ENCODE data around the gene MED20.
"Not testable (repeated sequence)": the region's sequence is repeated elsewhere in the genome, so short reads cannot be mapped to it uniquely, and the experiment has no call there.

The MED20 gene

DNA sequence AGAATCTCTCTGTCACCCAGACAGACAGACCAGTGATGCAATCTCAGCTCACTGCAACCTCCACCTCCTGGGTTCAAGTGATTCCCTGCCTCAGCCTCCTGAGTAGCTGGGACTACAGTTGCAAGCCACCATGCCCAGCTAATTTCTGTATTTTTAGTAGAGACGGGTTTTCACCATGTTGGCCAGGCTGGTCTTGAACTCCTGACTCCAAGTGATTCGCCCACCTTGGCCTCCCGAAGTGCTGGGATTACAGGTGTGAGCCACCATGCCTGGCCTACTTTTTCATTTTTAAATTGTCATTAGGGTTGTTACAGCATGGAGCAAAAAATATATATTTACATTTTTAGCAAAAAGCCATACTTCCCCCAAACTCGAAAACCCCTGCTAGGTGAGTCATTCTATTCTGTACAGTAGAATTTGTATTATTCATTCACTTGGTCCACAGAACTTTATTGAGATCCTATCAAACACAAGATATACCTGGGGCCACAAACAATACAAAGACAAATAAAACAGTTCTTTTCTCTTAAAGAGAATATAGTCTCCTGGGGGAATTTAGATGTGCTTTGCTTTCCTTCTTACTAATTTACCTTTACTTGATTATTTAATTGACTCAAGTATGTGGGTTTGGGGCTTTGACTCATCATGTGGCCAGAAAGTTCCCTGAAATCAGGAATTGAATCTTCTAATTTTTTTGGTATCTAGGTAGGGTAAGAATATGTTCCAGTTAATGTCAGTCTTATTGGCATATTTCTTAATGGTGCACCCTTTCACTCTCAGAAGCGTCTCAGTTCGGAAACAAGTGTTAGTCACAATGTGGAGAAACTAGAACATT is 37.3 kb upstream of the MED20 start:
- Histone ChIP-seq H3K9me3 (replicated peaks; ENCODE audit: low read length) (no peaks in the 10 kb centered on the region), H3K36me3 (ENCODE audit: insufficient read depth, low read length) (no peaks in the 10 kb centered on the region), H3K4me2 (ENCODE audit: low read length) (no peak overlapping the region), H3K4me1 (ENCODE audit: control insufficient read depth, insufficient read depth, low read length) (peaks cover 5% of the 10 kb centered on the region), H3K9ac (ENCODE audit: low read depth, low read length) (no peak overlapping the region), H3K4me3 (ENCODE audit: low read length) (no peak overlapping the region), H3K27me3 (ENCODE audit: control insufficient read depth, insufficient read depth, low read length) (no peaks in the 10 kb centered on the region)

DNA sequence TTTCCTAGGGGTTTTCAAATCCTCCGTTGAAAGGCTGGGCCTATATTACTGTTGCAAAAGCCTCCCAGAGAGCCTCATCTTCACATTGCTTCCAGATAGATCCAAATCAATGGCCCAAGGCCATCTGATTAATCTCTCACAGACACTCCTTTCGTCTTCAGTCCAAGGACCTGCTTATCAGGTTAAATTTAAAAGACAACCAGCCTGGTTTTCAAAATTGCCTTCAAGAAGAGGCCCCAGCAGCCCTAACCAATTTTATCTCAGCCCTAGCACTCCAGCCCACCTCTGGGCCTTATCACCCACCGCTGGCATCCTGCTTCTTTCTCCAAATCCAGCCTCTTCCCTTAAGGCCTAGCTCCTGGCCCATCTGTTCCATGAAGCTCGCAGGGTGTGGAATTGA is 36.2 kb upstream of the MED20 start:
- no peaks in the 10 kb centered on the region for H3K36me3 ChIP-seq (ENCODE audit: insufficient read depth, low read length)
- H3K27me3 ChIP-seq (ENCODE audit: control insufficient read depth, insufficient read depth, low read length): no peaks in the 10 kb centered on the region
- H3K9me3 ChIP-seq (replicated peaks; ENCODE audit: low read length): no peaks in the 10 kb centered on the region
- no peak overlapping the region for H3K4me2 ChIP-seq (ENCODE audit: low read length)
- peaks cover 5% of the 10 kb centered on the region for H3K4me1 ChIP-seq (ENCODE audit: control insufficient read depth, insufficient read depth, low read length)
- H3K4me3 ChIP-seq (ENCODE audit: low read length): no peak overlapping the region
- no peak overlapping the region for H3K9ac ChIP-seq (ENCODE audit: low read depth, low read length)

DNA sequence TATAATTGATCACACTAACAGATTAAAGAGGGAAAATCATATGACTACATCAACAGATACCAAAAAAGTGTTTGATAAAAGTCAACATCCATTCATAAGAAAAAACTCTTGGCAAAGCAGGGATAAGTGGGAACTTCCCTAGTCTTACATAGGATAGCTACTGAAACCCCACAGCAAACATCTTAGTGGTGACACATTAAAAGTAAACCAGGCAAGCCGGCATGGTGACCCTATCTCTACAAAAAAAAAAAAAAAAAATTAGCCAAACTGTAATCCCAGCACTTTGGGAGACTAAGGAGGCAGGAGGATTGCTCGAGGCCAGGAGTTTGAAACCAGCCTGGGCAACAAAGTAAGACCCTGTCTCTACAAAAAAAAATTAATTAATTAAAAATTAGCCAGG is 34.5 kb upstream of the MED20 start:
- no peak overlapping the region for H3K9ac ChIP-seq (ENCODE audit: low read depth, low read length)
- no peak overlapping the region for H3K4me2 ChIP-seq (ENCODE audit: low read length)
- H3K27me3 ChIP-seq (ENCODE audit: control insufficient read depth, insufficient read depth, low read length): no peaks in the 10 kb centered on the region
- H3K4me1 ChIP-seq (ENCODE audit: control insufficient read depth, insufficient read depth, low read length): no peaks in the 10 kb centered on the region
- H3K36me3 ChIP-seq (ENCODE audit: insufficient read depth, low read length): no peaks in the 10 kb centered on the region
- H3K4me3 ChIP-seq (ENCODE audit: low read length): no peak overlapping the region
- no peaks in the 10 kb centered on the region for H3K9me3 ChIP-seq (replicated peaks; ENCODE audit: low read length)

DNA sequence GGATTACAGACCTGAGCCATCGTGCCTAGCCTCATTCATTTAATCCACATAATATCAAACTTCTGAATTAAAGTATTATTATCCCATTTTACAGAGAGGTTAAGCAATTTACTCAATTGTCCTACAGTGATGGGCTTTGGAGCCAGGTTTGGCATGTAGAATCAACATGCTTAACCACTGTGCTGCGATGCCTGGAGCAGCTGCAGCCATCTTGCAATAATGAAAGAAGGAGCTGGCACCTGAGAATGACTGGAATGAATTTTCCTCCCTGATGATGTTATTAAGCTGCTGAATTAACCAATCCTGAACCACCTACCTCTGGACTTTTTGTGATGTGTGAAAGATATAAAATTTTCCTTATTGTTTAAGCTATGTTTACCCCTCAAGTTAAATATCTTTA is 33.7 kb upstream of the MED20 start:
- H3K9me3 ChIP-seq (replicated peaks; ENCODE audit: low read length): no peaks in the 10 kb centered on the region
- H3K36me3 ChIP-seq (ENCODE audit: insufficient read depth, low read length): no peaks in the 10 kb centered on the region
- no peak overlapping the region for H3K4me2 ChIP-seq (ENCODE audit: low read length)
- H3K9ac ChIP-seq (ENCODE audit: low read depth, low read length): no peak overlapping the region
- H3K27me3 ChIP-seq (ENCODE audit: control insufficient read depth, insufficient read depth, low read length): no peaks in the 10 kb centered on the region
- H3K4me3 ChIP-seq (ENCODE audit: low read length): no peak overlapping the region
- no peaks in the 10 kb centered on the region for H3K4me1 ChIP-seq (ENCODE audit: control insufficient read depth, insufficient read depth, low read length)

DNA sequence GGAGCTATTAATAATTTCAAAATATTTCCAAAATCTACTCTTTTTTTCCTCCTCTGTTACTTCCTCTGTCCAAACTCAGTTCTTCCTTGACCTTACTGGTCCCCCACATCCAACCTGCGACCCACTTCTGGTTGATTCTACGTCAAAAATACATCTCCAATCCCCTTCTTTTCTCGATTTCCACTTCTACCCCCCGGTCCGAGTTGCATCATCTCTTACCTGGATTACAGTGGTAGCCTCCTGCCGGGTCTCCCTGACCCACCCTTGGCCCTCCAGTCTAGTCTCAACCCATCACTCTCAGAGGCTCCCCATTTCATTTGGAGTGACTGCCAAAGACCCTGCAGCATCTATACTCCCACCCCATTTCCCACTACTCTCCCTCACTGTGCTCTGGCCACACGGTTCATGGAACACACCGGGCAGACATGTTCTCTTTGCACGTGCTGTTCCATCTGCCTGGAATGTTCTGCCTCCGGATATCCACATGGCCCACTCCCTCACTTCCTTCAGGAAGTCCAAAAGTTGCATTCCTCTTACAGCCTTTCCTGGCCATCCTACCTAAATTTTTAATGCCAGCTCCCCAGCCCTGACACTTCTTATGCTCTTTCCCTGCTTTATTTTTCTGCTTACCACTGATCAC is 26.8 kb upstream of the MED20 start:
- Histone ChIP-seq H3K9me3 (replicated peaks; ENCODE audit: low read length) (no peaks in the 10 kb centered on the region), H3K4me1 (ENCODE audit: control insufficient read depth, insufficient read depth, low read length) (peaks cover under 1% of the 10 kb centered on the region), H3K27me3 (ENCODE audit: control insufficient read depth, insufficient read depth, low read length) (no peaks in the 10 kb centered on the region)

DNA sequence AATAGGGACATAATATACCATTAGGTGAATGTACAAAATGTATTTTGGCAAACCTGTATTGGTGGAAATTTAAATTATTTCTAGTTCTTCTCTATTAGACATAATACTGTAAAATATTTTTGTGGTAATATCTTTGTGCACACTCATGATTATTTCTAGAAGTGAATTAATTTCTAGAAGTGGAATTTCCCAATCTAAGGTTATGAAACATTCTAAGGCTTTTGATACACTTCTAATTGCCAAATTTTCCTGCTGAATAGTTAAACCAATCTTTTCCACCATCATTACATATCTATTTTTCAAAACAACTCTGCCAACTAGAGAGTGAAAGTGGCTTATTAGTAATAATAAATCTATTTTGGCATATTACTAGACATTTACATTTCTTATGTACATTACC is 22.5 kb upstream of the MED20 start:
- H3K9me3 ChIP-seq (replicated peaks; ENCODE audit: low read length): no peaks in the 10 kb centered on the region
- no peak overlapping the region for H3K4me2 ChIP-seq (ENCODE audit: low read length)
- H3K27me3 ChIP-seq (ENCODE audit: control insufficient read depth, insufficient read depth, low read length): no peaks in the 10 kb centered on the region
- peaks cover 27% of the 10 kb centered on the region for H3K4me1 ChIP-seq (ENCODE audit: control insufficient read depth, insufficient read depth, low read length)
- H3K36me3 ChIP-seq (ENCODE audit: insufficient read depth, low read length): no peaks in the 10 kb centered on the region
- no peak overlapping the region for H3K9ac ChIP-seq (ENCODE audit: low read depth, low read length)
- no peak overlapping the region for H3K4me3 ChIP-seq (ENCODE audit: low read length)

More for the DNA sequence above, 26.8 kb upstream of the MED20 start:
- H3K4me3 ChIP-seq (ENCODE audit: low read length): no peak overlapping the region
- no peak overlapping the region for H3K4me2 ChIP-seq (ENCODE audit: low read length)
- no peaks in the 10 kb centered on the region for H3K36me3 ChIP-seq (ENCODE audit: insufficient read depth, low read length)
- no peak overlapping the region for H3K9ac ChIP-seq (ENCODE audit: low read depth, low read length)

DNA sequence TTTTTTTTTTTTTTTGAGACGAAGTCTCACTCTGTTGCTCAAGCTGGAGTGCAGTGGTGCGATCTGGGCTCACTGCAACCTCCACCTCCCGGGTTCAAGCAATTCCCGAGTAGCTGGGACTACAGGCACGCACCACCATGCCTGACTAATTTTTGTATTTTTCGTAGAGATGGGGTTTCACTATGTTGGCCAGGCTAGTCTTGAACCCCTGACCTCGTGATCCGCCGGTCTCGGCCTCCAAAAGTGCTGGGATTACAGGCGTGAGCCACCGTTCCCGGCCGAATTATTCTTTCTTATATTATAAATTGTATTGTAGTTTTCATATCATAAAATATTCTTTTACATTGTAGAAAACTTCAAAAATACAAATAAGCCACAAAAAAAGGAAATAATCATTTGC is 21.9 kb upstream of the MED20 start:
- H3K9ac ChIP-seq (ENCODE audit: low read depth, low read length); H3K36me3 ChIP-seq (ENCODE audit: insufficient read depth, low read length); H3K27me3 ChIP-seq (ENCODE audit: control insufficient read depth, insufficient read depth, low read length); H3K4me2 ChIP-seq (ENCODE audit: low read length); H3K9me3 ChIP-seq (replicated peaks; ENCODE audit: low read length); H3K4me3 ChIP-seq (ENCODE audit: low read length): not testable (repeated sequence)
- peaks cover 33% of the 10 kb centered on the region for H3K4me1 ChIP-seq (ENCODE audit: control insufficient read depth, insufficient read depth, low read length)

DNA sequence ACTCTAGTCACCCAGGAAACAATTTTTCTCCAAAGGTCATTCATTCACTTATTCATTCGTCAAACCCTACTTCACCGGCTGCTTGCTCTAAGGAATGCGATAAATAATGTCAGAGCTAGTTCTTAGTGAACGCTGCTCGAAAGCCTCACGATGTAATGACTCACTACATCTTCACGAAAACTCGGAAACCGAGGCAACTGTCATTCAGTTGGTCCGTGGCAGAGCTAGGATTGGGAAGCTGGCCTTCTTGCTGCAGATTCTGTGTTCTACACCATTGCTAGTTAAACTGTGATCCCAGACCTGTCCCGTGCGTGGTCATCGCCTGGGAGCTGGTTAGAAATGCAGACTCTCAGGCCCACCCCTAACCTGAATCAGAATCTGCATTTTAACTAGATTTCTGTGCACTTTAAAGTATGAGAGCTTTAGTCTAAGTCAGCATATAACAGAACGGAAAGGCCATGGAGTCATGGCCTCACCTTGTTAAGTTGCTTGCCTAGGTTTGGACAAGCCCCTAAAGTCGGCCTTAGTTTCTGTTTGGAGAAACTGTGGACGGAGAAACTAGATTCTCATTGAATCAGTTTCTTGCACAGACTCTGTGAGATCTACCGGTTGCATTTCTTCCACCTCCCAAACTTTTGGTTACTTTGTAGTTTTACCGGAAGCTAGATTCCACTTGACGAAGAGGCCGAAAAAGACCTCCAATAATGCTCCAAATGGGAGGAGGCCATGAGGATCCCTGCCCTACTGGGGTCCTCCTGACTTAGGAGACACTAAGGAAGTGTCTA is 21.3 kb upstream of the MED20 start:
- H3K4me2 ChIP-seq (ENCODE audit: low read length): peak overlapping the region; percentile 96
- H3K4me3 ChIP-seq (ENCODE audit: low read length): peak overlapping the region; percentile 94
- H3K9me3 ChIP-seq (replicated peaks; ENCODE audit: low read length): no peaks in the 10 kb centered on the region
- peak overlapping the region; percentile 89 for H3K9ac ChIP-seq (ENCODE audit: low read depth, low read length)
- peaks cover 11% of the 10 kb centered on the region for H3K36me3 ChIP-seq (ENCODE audit: insufficient read depth, low read length)
- peaks cover 36% of the 10 kb centered on the region for H3K4me1 ChIP-seq (ENCODE audit: control insufficient read depth, insufficient read depth, low read length)
- H3K27me3 ChIP-seq (ENCODE audit: control insufficient read depth, insufficient read depth, low read length): no peaks in the 10 kb centered on the region

DNA sequence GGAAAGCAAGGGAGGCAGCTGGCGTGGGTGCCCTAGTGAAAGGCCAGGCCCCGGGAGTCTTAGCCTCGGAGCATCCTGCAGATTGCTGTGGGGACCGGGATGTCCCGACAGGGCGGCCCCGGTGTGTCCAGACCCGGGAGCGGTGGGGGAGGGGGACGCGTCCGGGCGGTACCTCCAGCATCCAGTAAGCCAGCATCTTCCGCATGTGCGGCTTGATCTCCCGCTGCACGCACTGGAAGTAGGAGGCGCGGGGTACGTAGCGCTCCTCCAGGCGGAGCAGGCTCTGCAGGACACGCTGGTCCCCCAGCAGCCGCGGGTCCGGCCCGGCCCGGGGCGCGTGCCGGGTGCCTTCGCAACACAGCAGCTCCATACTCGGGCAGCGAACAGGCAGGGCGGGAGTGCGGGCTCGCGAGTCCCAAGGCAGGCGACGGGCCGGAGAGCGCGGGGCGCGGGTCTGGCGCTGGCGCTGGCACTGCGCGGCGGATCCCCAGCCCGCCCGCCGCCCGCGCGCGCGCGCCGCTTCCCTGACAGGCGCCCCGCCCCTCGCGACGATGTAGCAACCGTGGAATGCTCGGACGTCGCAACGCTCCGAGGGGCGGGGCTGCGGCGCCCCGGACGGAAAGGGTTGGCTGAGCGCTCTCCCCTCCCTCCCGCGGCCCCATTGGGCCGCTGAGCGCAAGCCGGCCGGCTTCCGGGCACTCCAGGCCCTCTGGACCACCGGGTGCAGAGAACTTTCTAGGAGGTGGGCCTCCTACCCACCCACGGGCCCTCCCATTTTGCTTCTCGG is 20.5 kb upstream of the MED20 start, which contains the start of gene CCND3:
Gene CCND3, minus strand, starts transcription at position 529 of the 787 bp plus-strand sequence. Its CDS starts 159 bp downstream, at position 370.
- peaks cover 41% of the 10 kb centered on the region for H3K4me1 ChIP-seq (ENCODE audit: control insufficient read depth, insufficient read depth, low read length)
- H3K9ac ChIP-seq (ENCODE audit: low read depth, low read length): peak within 1 kb of the TSS; percentile 89
- H3K4me3 ChIP-seq (ENCODE audit: low read length): peak within 1 kb of the TSS; percentile 94
- H3K9me3 ChIP-seq (replicated peaks; ENCODE audit: low read length): no peaks in the 10 kb centered on the region
- H3K4me2 ChIP-seq (ENCODE audit: low read length): peak within 1 kb of the TSS; percentile 96
- H3K27me3 ChIP-seq (ENCODE audit: control insufficient read depth, insufficient read depth, low read length): no peaks in the 10 kb centered on the region
- H3K36me3 ChIP-seq (ENCODE audit: insufficient read depth, low read length): peaks cover 18% of the 10 kb centered on the region

DNA sequence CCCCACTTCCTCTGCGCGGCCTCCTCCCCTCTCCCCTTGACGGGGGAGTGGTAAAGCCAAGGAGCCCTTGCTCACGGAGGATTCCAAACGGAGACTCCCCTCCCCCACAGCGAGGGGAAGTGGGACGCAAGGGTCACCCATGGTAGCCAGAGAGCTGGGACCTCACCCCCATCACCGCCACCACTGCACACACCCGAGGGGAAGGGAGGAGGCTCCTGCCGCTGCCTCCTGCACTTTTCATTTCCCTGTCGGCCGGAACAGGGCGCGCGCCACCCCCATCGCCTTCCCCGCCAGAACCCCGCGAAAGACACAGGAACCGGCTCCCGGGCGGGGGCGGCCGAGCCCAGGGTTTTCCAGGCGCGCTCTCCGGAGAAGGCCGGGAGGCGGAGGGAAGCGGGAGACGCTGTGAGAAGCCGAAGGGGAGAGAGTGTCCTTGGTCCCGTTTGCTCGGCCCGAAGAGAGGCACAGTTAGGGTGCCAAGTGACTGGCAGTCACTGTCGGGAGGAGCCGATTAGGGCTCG is 19.9 kb upstream of the MED20 start:
- no peaks in the 10 kb centered on the region for H3K27me3 ChIP-seq (ENCODE audit: control insufficient read depth, insufficient read depth, low read length)
- H3K4me1 ChIP-seq (ENCODE audit: control insufficient read depth, insufficient read depth, low read length): peaks cover 46% of the 10 kb centered on the region
- H3K36me3 ChIP-seq (ENCODE audit: insufficient read depth, low read length): peaks cover 21% of the 10 kb centered on the region
- peak overlapping the region; percentile 89 for H3K9ac ChIP-seq (ENCODE audit: low read depth, low read length)
- H3K4me2 ChIP-seq (ENCODE audit: low read length): peak overlapping the region; percentile 96
- peak overlapping the region; percentile 94 for H3K4me3 ChIP-seq (ENCODE audit: low read length)
- no peaks in the 10 kb centered on the region for H3K9me3 ChIP-seq (replicated peaks; ENCODE audit: low read length)
